Non-pigmented ciliary epithelial cell (primary cell): ENCODE data around the gene BEGAIN.

Experiments
- DNase-seq: peaks from one replicate; pipeline ENCODE4 v3.0.0-alpha.2; 2010; ENCODE audit warnings: low read depth

Gene BEGAIN

DNA sequence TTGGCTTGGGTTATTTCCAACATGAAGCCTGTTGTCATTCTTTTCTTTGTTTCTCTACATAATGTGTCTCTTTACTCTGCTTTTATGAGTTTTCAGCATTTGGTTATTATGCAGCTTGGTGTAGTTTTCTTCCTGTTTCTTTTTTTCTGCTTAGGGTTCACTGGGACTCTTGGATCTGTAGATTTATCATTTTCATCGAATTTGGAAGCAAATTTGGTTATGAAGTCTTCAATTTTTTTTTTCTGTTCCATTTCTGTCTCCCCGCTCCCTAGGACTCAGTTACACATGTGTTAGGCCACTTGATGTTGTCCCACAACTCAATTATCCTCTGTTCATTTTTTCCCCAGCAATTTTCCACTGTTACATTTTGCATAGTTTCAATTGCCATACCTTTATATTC, 13.8 kb upstream of the BEGAIN start:
- DNase-seq: no peak

DNA sequence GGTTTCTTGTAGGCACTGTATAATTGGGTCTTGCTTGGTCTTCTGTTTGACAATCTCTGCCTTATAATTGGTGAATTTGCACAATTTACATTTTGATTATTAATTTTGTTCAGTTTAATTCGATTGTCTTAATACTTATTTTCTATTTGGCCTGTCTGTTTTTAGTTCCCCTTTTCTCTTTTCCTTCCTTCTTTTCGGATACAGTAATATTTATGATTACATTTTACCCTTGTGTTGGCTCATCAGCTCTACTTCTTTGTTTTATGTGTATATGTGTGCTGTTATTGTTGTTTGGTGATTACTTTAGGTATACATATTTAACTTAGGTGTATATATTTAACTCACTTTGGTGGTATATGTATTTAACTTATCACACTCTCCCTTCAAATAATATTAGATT, 12.8 kb upstream of the BEGAIN start:
- no peak for DNase-seq

DNA sequence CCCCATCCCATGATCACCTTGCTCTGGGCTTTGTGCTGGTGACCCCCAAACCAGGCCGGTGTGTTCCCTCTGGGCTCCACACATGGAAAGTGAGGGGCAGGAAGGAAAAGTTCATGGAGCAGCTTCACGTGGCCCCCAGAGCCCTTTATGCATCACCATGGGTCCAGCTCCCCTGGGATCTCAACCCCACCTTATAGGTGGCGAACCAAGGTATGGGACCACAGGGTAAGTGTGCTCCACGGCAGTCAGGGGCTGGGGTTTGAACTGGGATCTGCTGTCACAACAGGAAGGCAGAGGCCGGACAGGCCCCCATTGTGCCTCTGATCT, 7.4 kb upstream of the BEGAIN start:
- no peak for DNase-seq

DNA sequence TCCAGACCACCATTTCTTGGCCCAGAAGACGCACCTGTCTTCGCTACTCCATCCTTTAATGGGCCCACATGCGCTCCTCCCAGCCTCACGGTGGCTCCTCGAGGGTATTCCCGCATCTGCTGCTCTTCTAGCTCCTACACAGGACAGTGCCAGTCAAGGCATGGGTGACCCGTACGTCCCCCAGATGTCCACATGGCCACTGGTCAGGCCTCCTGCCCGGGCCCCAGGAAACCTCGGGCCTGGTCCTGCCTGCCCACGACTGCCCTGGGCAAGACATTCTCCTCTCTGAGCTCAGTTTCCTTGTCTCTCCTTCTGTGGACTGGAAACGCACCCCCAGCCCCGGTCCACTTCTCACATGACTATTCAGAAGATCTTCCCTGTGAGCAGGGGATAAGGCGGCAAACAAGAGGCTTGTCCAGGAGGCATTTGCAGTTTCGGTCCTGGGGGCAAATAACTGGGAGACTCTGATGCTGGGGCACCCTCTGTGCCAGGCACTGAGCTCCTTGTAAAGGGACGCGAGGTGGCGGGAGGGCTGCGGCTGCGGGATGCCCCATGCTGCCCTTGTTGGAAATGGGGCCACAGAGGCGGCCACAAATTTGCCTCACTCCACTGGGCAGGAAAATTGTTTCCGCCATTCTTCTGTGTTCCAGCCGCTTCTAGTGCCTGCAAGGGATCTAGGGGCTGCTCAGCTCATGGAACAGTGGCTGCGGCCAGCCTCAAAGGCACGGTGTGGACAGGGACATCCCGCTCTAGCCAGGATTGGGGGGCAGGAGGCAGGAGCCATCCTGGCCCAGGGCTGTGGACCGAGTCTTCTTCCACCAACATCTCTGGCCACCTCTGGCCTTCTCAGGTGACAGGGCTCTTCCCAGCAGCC, 6.8 kb upstream of the BEGAIN start:
- no peak for DNase-seq

DNA sequence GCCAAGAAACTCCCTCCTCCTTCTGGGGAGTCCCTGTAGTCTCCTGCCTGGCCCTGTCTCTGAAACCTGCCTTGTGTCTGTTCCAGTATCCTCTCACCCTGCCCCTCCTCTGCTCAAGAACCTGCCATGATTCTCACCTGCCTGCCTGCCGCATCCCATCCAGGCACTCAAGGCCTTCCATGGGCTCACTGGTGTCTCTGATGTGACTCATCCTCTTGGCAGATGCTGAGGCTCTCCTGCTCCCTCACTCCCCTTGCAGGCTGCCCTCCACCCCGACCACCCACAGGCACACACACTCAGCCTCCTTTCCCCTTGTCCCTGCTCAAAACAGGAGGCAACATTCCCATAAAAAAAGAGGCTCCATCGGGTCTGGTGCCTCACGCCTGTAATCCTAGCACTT, 5.8 kb upstream of the BEGAIN start:
- no peak for DNase-seq

DNA sequence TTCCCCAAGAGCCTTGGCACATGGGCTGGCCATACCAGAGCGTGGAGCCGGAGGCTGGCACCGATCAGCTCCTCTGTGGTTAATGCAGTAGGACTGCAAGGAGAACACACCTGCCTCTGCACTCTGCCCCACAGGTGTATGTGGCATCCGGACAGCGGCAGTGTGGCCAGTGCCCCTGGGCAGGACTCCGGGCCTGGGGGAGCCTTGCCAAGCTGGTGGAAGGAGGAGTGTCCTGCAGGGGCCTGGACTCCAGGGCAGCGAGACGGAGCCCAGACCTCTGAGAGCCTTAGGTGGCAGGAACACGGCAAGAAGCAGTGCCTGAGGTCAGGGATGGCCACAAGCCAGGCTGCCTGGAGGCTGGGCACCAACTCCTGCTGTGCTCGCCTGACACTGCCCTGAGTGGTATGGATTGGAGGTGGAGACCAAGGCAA, 5.3 kb upstream of the BEGAIN start:
- no peak for DNase-seq

DNA sequence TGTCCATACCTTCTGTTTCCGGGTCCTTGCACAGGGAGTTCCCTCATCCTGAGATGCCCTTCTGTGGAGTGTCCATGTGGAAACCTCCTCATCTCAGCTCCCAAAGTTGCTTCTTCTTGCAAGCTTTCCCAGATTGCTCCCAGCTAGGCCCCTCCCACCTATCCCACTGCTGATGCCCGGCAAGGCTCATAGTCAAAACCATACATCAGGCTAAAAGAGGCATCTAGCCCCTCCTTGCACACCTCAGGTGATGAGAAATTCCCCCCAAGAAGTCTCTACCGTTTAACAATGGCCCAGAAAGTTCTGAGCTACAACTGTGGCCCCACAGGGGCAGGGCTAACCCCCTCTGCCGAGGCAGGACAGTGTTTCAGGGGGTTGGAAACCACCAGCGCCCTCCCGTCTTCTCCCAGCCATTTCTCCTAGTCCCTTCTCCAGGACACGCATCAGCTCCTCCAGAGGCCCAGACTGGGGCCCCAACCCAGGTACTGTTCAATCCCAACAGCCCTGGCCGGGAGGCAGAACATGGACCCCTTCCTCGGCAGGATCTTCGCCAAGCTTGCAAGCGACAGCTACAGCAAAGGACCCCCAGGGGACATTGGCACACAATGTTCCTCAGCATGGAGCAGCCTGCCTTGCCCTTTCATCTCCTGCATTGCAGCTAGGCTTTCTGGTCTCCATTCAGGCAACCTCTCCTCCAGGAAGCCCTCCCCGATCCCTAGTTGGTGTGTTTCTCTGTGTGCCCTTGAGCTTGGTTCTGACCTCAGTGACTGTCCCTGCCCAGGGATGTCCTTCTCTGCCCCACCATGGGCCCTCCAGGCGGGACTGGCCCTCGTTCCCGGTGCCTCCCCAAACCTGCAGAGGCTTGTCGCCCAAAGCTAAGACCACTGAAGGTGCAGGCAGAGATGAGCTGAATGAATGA, 4.5 kb upstream of the BEGAIN start:
- no peak for DNase-seq

DNA sequence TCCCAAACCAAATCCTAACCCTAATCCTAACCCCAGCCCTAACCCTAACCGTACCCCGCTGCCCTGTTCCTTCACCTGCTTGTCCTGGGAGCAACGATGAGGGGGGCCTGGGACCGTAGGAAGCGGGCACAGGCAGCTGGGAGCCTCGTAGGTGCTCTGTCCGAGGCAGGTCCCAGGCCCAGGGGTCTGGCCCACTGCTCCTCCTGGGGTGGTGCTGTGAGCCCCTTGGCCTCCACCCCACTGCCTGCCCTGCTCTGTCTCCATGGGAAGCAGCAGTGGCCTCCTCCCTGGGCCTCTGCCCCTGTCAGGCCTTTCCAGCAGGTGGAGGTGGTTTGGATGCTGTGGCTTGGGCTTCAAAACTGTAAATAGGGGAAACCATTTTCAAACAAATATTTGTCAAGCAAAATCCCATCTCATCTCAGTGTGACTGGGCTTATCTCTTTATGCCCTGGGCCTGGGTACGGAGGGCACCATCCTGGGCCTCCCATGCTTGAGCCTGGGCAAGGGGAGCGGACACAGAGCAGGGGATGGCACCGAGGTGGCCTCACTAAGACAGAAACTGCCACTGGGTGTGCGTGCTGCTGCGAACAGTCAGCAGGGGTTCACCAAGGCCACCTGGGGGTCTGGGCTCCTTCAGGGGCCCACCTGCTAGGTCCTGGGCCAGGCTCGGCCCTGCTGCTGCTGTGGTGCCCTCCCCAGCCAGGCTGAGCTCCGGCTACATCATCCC, 3.7 kb upstream of the BEGAIN start:
- DNase-seq: no peak

DNA sequence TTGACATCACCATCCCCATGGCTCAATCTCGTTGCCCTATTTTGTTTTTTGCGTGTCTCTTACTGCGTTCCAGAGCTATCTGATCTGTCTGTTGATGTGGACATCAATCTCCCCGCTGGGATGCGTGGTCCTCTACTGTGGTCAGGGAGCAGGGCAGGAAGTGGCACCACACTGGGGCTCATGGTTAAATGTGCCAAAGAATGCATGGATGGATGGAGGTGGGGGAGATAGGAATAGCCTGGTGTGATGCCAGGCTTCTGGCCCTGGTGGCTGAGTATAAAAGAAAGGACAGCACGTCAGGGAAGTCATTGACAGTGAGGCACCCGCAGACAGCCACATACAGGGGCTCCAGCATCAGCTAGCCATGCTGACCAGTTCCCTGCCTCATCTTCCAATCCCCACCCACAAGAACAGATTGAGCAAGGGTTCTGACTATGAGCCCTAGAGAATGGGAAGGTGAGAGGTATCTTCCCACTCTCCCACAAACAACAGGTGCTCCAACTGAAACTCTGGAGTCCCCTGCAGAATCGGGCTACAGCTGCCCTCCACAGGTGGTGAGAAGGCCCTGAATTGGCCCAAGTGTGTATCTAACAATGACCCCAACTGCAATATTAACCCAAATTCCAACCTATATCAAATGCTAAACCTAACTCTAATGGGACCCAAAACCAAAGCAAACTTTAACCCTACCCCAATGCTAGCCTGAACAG, 2.7 kb upstream of the BEGAIN start:
- no peak for DNase-seq

DNA sequence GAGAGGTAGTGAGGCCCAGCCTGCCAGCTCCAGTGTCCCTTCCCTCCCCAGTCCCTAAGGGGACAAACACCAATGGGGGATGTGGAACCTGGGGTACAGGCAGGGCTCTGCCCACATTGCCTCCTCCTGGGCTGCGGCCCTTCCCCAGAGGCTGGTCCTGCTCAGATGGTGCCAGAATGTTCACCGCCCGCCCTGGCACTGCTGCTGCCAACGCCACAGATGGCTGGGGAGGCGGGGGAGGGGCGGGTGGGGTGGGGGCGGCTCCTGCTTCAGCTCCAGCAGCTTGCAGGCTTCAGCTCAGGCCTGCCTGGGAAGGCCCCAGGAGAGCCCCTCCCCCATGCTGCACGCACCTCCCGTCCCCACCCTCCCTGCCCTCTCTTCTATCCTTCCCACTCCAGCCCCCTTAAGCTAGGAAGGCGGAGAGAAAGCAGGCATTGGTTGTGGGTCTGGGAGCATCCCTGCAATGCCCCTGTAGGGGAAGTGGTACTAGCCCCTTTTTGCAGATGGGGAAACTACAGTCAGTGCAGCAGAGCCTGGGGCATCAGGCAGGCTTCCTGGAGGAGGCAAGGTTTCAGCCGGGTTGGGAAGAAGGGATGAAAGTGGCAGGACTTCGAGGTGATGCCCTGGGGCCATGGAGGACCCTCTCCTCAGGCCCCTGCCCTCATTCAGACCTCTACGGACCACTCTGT, 2.0 kb upstream of the BEGAIN start:
- no peak for DNase-seq

DNA sequence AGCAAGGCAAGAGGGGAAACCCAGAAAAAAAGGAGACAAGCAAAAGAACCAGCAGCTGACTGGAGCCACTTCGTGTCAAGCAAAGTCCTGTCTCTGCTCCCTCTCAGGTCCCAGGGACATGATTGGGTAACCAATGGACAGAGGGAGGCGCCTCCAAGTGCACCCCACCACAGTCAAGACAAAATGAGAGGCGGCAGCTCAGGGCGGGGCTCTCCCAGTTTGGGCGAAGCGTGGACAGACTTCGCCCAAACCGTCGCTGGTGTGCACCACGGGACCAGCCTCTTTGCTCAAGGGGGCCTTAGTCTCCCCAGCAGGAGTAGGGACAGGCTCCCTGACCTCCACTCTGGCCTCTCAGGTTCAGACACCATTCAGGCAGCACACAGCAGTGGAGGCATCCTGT, 1.5 kb upstream of the BEGAIN start:
- DNase-seq: no peak

DNA sequence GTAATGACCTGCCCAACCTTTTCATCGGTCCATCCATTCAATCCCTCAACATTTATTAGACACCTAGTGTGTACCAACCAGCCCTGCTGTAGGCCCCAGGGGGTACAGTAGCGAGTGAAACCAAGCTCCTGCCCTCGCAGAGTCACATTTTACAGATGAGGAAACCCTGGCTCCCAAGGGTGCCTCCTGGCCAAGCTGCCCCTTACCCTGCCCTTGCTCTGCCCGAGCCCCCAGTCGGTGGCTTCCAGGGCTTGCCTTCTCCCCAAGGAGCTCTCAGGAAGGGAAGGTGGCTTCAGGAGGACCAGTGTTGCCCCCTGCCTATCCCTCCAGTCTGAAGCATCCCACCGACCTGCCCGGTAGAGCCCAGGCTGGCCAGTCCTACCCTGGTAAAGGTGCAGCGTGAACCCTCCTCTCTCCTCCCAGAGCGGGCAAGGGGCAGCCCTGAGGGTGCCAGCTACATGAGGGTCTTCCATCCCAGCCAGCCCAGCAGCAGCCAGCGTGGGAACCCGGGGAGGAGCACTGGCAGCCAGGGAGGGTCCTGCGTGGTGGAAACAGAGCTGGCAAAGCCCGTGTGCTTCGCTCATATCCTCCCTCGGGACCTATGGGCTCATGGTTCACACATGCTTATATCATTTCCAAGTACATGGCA, 670 bp upstream of the BEGAIN start:
- DNase-seq: no peak

DNA sequence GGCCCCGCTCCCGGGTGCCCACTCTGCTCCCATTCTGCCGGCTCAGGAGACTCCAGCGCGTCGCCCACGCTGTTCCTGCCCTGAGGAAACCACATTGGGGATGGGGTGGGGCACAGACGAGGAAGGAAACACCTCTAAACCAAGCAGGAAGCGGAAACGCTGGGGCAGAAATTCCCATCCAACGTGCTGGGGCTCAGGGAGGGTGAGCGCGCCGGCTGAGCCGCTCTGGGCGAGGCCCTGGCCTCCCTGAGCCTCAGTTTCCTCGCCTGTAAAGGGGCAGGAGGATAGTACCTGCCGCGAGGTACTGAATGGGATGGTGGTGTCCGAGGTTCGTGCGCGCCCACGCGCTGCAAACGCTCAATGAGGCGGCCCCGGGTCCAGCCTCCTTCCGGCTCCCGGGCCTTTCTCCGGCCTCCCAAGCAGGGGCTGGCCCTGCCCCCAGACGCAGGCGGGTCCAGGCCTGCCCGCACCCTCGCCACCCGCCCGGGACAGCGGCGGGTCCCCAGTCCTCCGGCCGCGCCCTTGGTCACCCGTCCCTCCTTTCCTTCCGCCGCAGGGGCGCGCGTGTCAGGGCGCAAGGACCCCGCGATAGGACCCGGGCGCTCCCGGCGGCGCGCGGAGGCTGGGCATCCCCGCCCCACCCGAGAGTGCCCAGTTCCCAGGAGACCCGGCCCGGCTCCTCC, 673 bp downstream of the BEGAIN start:
- DNase-seq: no peak

DNA sequence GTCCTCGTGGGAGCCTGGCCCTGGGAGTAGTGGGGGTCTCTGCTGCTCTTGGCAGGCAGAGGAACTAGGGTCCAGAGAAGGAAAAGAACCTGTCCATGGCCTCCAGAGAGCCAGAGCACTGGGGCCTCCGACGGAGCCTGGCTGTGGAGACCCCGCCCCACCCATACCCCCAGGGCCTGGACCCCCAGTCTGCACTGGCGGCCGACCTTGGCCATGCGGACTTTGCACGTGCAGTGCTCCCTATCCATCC, 1.1 kb downstream of the BEGAIN start:
- DNase-seq: no peak

DNA sequence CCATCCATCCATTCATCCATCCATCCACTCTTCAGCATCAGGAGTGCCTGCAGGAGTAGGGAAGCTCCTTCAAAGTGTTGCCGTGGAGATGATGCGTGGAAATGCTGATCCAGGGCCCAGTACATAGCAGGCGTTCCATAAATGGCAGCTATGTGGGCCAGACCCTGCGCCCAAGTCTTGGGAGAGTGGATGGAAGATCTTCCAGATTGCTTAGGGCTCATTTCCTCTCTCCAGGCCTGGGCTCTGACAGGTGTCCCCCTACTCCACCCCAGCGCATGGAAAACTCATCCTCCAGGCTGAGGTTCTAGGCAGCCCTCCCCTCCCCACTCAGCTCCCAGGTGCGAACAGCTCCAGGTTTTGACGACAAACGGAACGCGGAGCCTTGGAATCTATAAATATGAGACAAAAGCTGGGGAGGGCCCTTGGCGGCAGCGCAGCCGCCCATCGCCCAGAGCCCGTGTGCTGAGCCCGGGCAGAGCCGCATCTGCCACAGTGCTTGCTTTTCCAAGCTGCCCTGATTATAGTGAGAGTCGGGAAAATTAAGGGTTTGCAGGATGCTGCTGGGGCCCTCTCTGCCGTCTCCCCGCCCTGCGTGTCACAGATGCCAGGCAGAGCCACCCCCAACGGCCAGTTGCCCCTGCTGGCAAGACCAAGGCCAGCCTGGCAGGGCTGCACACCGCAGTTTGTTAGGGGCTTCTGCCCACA, 1.6 kb downstream of the BEGAIN start:
- DNase-seq: no peak

DNA sequence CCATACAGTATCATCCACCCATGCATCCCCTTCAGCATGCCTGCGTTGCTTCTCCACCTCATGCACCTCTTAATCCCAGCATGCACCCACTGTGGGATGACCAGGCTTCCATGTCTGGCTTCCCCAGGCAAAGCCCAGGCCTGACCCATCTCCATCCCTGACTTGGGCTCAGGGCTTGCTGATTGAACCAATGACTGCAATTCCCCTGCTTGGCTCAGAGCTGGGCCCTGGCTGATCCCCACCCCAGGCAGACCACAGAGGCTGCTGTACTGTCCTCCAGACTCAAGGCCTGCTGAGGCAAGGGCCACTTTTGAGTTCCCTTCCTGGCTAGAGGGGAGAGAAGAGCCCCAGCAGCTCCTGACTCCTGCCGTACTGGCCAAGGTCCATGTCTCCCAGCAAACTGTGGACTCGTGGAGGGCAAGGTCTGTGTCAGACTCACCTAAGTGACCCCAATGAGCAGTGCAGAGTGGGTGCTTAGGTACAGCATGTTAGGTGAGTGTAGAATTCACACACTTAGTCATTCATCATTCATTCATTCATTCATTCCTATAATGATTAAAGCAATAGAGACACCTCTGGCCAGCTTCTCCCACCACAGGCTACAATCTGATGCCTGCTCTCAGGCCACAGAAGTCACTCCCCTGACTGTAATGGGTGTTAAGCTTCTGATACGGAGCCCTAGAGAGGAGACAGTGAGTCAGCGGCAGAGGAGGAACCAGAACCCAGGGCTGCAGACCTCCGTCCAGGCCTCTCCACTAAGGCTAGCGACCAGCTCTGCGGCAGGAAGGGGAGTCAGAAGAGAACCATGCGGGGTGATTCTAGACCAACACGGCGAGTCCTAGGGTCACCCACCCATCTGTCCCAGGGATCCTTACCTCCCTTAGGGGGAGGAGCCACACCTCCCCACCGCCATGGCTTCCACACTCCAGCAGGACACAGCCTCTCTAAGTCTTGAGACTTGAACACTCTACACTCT, 2.9 kb downstream of the BEGAIN start:
- no peak for DNase-seq

DNA sequence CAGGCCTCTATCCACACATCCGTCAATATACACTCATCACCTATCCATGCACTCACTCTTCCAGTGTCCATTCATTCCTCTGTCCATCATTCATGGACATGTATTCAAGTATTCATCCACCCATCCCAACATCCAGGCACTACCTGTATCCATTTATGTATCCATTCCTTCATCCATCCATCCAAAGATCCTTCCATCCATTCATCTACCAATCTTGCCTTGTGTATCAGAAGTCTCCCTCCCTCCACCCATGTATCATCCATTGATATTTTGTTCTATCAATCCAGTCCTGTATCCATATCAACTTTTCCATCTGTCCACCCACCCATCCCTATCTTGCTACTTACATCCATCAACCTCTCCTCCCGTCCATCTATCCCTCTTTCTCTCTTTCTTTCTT, 4.0 kb downstream of the BEGAIN start:
- DNase-seq: no peak

DNA sequence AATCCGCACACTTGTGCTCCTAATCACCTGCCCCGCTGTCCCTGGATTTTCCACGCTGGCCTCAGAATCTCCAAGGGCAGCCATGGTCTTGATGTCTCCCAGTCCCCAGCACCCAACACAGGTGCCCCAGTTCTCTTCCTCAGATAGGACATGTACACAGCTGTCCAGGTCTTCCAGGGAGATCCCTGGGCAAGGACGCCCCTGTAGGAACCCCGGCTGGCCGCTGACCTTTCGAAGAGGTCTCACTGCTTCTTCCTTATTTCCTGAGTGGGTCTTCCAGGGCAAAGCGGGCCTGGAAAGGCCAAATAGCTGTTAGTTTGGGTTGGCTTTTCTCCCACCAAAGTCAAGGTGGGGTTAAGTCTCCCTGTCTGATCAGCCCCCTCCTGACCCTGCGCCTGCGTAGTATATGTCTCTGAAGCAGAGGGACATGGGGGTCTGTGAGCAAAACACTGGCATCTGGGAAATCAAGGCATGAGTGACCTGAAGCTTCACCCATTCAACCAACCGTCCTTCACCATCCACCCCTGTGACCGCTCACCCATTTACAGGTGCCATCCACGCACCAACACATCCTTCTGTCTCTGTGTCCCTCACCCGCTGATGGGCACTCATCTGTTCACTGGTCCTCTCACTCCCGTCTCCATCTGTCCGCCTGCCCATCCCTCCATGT, 4.6 kb downstream of the BEGAIN start:
- DNase-seq: no peak
